HepG2 (cell line): ENCODE measurements around the gene SPRED2. TPM values are rescaled to one million over a fixed set of nuclear protein-coding genes. Genes with fewer than 3 reads are reported as not detected.
A peak's percentile ranks its signal among the peaks of the same experiment; 100 is the strongest.

Experiments
- CC2D1A ChIP-seq: sonication (generic); formaldehyde crosslinking; IDR thresholded peaks from 2 replicates; pipeline ENCODE4 v1.8.1; 2023; ENCODE audit warnings: mild to moderate bottlenecking, missing genetic modification reagents
- DPF2 ChIP-seq: sonication (generic); formaldehyde crosslinking; IDR thresholded peaks from 2 replicates; pipeline ENCODE4 v1.4.0; 2020; ENCODE audit warnings: mild to moderate bottlenecking, low read depth, missing genetic modification reagents, borderline replicate concordance
- E2F5 ChIP-seq: sonication (generic); formaldehyde crosslinking; conservative IDR thresholded peaks from 2 replicates; pipeline ENCODE4 v1.4.0; 2020; ENCODE audit warnings: missing genetic modification reagents
- HDAC1 ChIP-seq: sonication (generic); formaldehyde crosslinking; IDR thresholded peaks from 2 replicates; pipeline ENCODE4 v1.5.1; 2020; ENCODE audit warnings: mild to moderate bottlenecking, missing genetic modification reagents
- HNRNPL ChIP-seq: fragments of 200-400 bp; formaldehyde crosslinking; IDR thresholded peaks from 2 replicates; pipeline ENCODE4 v1.6.1; 2017; ENCODE audit warnings: mild to moderate bottlenecking, low read depth, low read length
- IKZF4 ChIP-seq: sonication (generic); formaldehyde crosslinking; IDR thresholded peaks from 2 replicates; pipeline ENCODE4 v1.5.1; 2020; ENCODE audit warnings: borderline replicate concordance, mild to moderate bottlenecking, low read depth, missing genetic modification reagents; ENCODE audit errors: not compliant biosample characterization
- MED1 ChIP-seq: sonication (generic); formaldehyde crosslinking; IDR thresholded peaks from 2 replicates; pipeline ENCODE4 v1.4.0; 2020; ENCODE audit warnings: missing genetic modification reagents
- MNT ChIP-seq: fragments of 450-650 bp; IDR thresholded peaks from 2 replicates; pipeline ENCODE4 v1.6.1; 2016
- MXD3 ChIP-seq: IDR thresholded peaks from 2 replicates; pipeline ENCODE4 v1.6.1; 2016; ENCODE audit warnings: mild to moderate bottlenecking, missing biosample characterization, missing genetic modification reagents
- PAWR ChIP-seq: sonication (generic); formaldehyde crosslinking; IDR thresholded peaks from 2 replicates; pipeline ENCODE4 v1.4.0; 2020; ENCODE audit warnings: missing genetic modification reagents, mild to moderate bottlenecking, borderline replicate concordance
- RARG ChIP-seq: sonication (generic); formaldehyde crosslinking; IDR thresholded peaks from 2 replicates; pipeline ENCODE4 v1.4.0; 2020; ENCODE audit warnings: low read depth, mild to moderate bottlenecking, missing genetic modification reagents
- RERE ChIP-seq: IDR thresholded peaks from 2 replicates; pipeline ENCODE4 v1.6.1; 2016; ENCODE audit warnings: low read depth, missing genetic modification reagents, missing compliant biosample characterization
- SALL1 ChIP-seq: sonication (generic); formaldehyde crosslinking; IDR thresholded peaks from 2 replicates; pipeline ENCODE4 v1.8.0; 2022; ENCODE audit warnings: mild to moderate bottlenecking, missing genetic modification reagents
- SNRNP70 ChIP-seq: fragments of 200-400 bp; formaldehyde crosslinking; IDR thresholded peaks from 2 replicates; pipeline ENCODE4 v1.6.1; 2017; ENCODE audit warnings: mild to moderate bottlenecking, low read depth, low read length, moderate library complexity
- SP1 ChIP-seq, 2 experiments: fragments of 450-650 bp in 1 of 2; sonication (generic) in 1 of 2; formaldehyde crosslinking in 1 of 2; IDR thresholded peaks; 2 replicates each; pipeline versions ENCODE4 v1.4.0 to v1.6.1; 2016 to 2020; ENCODE audit warnings: missing genetic modification reagents in 1 of 2
- ZNF207 ChIP-seq: fragments of 450-650 bp; IDR thresholded peaks from 2 replicates; pipeline ENCODE4 v1.6.1; 2016; ENCODE audit warnings: antibody characterized with exemption, borderline replicate concordance
- ZSCAN9 ChIP-seq: IDR thresholded peaks from 2 replicates; pipeline ENCODE4 v1.6.1; 2016; ENCODE audit warnings: borderline replicate concordance
- ZUFSP ChIP-seq: sonication (generic); formaldehyde crosslinking; IDR thresholded peaks from 2 replicates; pipeline ENCODE4 v1.9.0; 2021; ENCODE audit warnings: missing genetic modification reagents, mild to moderate bottlenecking, borderline replicate concordance
- polyA plus RNA-seq, 8 experiments: library from polyadenylated mRNA; depleted of rRNA in 3 of 8; stranded (reverse) in 7 of 8; unstranded in 1 of 8; fragments of >200 nt; fragmentation: Illumina TruSeq in 4 of 8; extraction: Trizol in 4 of 8; gene quantifications; 2 replicates each; pipeline versions ENCODE4 v1.2.1 to v1.2.3, GENCODE V29; 2011 to 2016; ENCODE audit warnings: low read depth in 4 of 8, missing spikeins in 1 of 8, mixed read lengths in 1 of 8; ENCODE audit not compliant: insufficient read depth in 1 of 8
- total RNA-seq, 5 experiments: library from RNA; depleted of rRNA; stranded (reverse); fragments of >200 nt; fragmentation: Illumina TruSeq; extraction: Trizol; gene quantifications; 2 replicates each; pipeline ENCODE4 v1.2.3, GENCODE V29; 2016; ENCODE audit warnings: low read depth in 1 of 5

The SPRED2 gene
- total and polyA plus RNA-seq, 2 of the 13 experiments (the other 11 are each of a cell fraction or from before 2014, with no cell fraction given), result 13.0 to 37.0 TPM

GRCh38 chr2:65432227-65433190 is at the start of gene SPRED2 (continued):
- TF ChIP-seq ZUFSP (CRISPR knock-in tag), result no peak
- TF ChIP-seq CC2D1A, result no peak
- peak; percentile 69 for TF ChIP-seq MXD3 (CRISPR knock-in tag)
- TF ChIP-seq RERE, result peak; percentile 80; the same call in 1 of the 2 replicates
- peak; percentile 95 for TF ChIP-seq ZSCAN9 (CRISPR knock-in tag)
- peak; percentile 87 for TF ChIP-seq SALL1
- TF ChIP-seq HNRNPL, result peak; percentile 87
- peak; percentile 83 for TF ChIP-seq HDAC1 (CRISPR knock-in tag)
- TF ChIP-seq IKZF4 (CRISPR knock-in tag), result peak; percentile 5
- TF ChIP-seq E2F5 (CRISPR knock-in tag), result peak; percentile 84
- peak; percentile 77 for TF ChIP-seq DPF2
- no peak for TF ChIP-seq SP1 (IDR thresholded peaks at IDR 0.05)
- peak; percentile 89 for TF ChIP-seq SP1 (CRISPR knock-in tag; IDR thresholded peaks at IDR 0.05)
- no peak for TF ChIP-seq SNRNP70
- TF ChIP-seq MNT, result peak; percentile 53; the same call in 1 of the 2 replicates
- TF ChIP-seq PAWR (CRISPR knock-in tag), result 0 out of 2 replicates have a peak, but pooled peaks have one; percentile 85
- no peak for TF ChIP-seq ZNF207
- peak; percentile 89 for TF ChIP-seq MED1 (CRISPR knock-in tag)
- 0 out of 2 replicates have a peak, but pooled peaks have one; percentile 73 for TF ChIP-seq RARG (CRISPR knock-in tag)
